Measurements from ENCODE around the gene ENG.
A peak's percentile ranks its signal among the peaks of the same experiment; 100 is the strongest.
"Not testable (repeated sequence)": the region's sequence is repeated elsewhere in the genome, so short reads cannot be mapped to it uniquely, and the experiment has no call there.

Gene ENG

GRCh38 chr9:127878652-127879390, 24.4 kb upstream of the ENG start:
- DNase-seq (ENCODE audit: low read depth in 3 of 3, low spot score in 1 of 3) = no peak

- DNase-seq (ENCODE audit: low read depth in 3 of 3, low spot score in 1 of 3) = no peak
These were observed 23.7 kb upstream of the ENG start for GRCh38 chr9:127878001-127878651.

GRCh38 chr9:127877566-127877998, 23.1 kb upstream of the ENG start, which contains the start of gene AK1:
AK1 (minus strand) TSS chr9:127877675; CDS start chr9:127874617, 3,058 bp downstream.
- no peak for DNase-seq (ENCODE audit: low read depth in 3 of 3, low spot score in 1 of 3)

GRCh38 chr9:127876764-127877562, 22.5 kb upstream of the ENG start:
- no peak for DNase-seq (ENCODE audit: low read depth in 3 of 3, low spot score in 1 of 3)

- DNase-seq (ENCODE audit: low read depth in 3 of 3, low spot score in 1 of 3) = no peak
These were observed 21.7 kb upstream of the ENG start for GRCh38 chr9:127876026-127876763.

GRCh38 chr9:127875306-127875966, 21.0 kb upstream of the ENG start:
- DNase-seq (ENCODE audit: low read depth in 3 of 3, low spot score in 1 of 3) = no peak

GRCh38 chr9:127874301-127875221, 20.1 kb upstream of the ENG start:
- no peak for DNase-seq (ENCODE audit: low read depth in 3 of 3, low spot score in 1 of 3)

- no peak for DNase-seq (ENCODE audit: low read depth in 3 of 3, low spot score in 1 of 3)
These were observed 19.4 kb upstream of the ENG start for GRCh38 chr9:127873886-127874285.

- no peak for DNase-seq (ENCODE audit: low read depth in 3 of 3, low spot score in 1 of 3)
These were observed 18.8 kb upstream of the ENG start for GRCh38 chr9:127873223-127873691.

GRCh38 chr9:127872369-127873222, 18.1 kb upstream of the ENG start:
- no peak for DNase-seq (ENCODE audit: low read depth in 3 of 3, low spot score in 1 of 3)

- no peak for DNase-seq (ENCODE audit: low read depth in 3 of 3, low spot score in 1 of 3)
These were observed 17.1 kb upstream of the ENG start for GRCh38 chr9:127871531-127871930.

- no peak for DNase-seq (ENCODE audit: low read depth in 3 of 3, low spot score in 1 of 3)
These were observed 16.4 kb upstream of the ENG start for GRCh38 chr9:127870887-127871286.

- not testable (repeated sequence) for DNase-seq (ENCODE audit: low read depth in 3 of 3, low spot score in 1 of 3)
These were observed 15.7 kb upstream of the ENG start for GRCh38 chr9:127870153-127870491.

- peak; percentile 39 to 75 (median 51) for DNase-seq (ENCODE audit: low read depth in 3 of 3, low spot score in 1 of 3)
These were observed 15.1 kb upstream of the ENG start for GRCh38 chr9:127869310-127870152.

GRCh38 chr9:127868278-127868902, 13.9 kb upstream of the ENG start:
- no peak for DNase-seq (ENCODE audit: low read depth in 3 of 3, low spot score in 1 of 3)

GRCh38 chr9:127867356-127868277, 13.2 kb upstream of the ENG start:
- DNase-seq (ENCODE audit: low read depth in 3 of 3, low spot score in 1 of 3) = no peak
